SK-MEL-5 (cell line): ENCODE data around the gene KIF23. TPM values are rescaled to one million over a fixed set of nuclear protein-coding genes. Genes with fewer than 3 reads are reported as not detected.

Experiments used
- DNase-seq: peaks from one replicate; pipeline ENCODE4 v3.0.0-alpha.2; 2016; ENCODE audit warnings: low read depth, low spot score
- in situ Hi-C: cut with HindIII; loops from 2 replicates; pipeline ENCODE4 v1.10.0; 2016; ENCODE audit warnings: low sequenced_read_pairs, high pct_unique_total_duplicates, low pct_unique_long_range_greater_than_20kb
- total RNA-seq: library from RNA; depleted of rRNA; stranded (reverse); fragments of >200 nt; shearing (Covaris generic); gene quantifications from 2 replicates; pipeline ENCODE4 v1.2.3, GENCODE V29; 2014

Gene KIF23
- total RNA-seq, 1 experiment from 2014 or later: 63.0 TPM

GRCh38 chr15:69472562-69472961 is 58.4 kb downstream of the KIF23 start:
- in situ Hi-C loops: no loop called here
- no peak for DNase-seq

DNA sequence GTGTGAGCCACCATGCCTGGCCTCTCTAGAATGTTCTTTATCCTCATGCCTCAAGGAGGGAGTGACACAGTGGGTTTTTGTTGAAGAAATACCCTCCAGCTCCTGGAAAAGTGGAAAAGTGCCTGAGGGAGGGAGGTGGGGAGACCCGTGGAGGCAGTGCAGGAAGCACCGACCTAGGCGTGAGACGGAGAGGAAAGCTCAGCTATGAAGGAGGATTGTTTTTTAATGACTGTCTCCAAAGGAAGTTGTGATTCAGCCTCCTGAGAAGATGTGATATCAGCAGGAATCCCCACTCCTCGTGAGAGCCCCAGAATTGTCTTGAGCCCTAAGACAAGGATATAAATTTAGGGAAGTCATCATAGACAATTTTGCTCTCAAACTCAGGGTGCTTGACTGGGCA is 60.1 kb downstream of the KIF23 start:
- DNase-seq: no peak
- in situ Hi-C loops: no loop called here

DNA sequence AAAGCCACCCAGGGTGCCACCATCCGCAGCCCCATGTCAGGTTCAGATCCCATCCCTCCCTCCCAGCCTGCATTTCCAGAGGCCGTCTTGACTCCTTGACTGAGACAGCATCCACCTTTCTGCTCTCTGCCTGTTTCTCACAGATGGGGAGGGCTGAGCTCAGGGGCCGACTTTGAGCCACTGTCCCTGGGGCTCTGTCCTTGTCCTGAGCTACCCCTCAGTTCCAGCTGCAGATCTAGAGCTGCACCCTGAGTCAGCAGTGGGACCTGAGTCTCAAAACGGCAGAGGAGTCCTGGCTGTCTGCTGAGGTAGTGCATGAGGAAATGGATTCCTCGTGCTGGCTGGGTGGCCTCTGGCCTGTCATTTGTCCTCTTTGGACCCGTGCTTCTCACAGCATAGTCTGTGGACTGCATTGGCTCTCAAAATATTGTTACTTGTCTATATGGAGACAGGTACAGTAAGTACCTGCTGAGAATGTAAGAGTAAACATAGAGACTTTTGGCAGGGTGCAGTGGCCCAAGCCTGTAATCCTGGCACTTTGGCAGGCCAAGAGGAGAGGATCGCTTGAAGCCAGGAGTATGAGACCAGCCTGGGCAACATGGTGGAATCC is 60.8 kb downstream of the KIF23 start:
- in situ Hi-C loops: no loop called here
- DNase-seq: no peak

DNA sequence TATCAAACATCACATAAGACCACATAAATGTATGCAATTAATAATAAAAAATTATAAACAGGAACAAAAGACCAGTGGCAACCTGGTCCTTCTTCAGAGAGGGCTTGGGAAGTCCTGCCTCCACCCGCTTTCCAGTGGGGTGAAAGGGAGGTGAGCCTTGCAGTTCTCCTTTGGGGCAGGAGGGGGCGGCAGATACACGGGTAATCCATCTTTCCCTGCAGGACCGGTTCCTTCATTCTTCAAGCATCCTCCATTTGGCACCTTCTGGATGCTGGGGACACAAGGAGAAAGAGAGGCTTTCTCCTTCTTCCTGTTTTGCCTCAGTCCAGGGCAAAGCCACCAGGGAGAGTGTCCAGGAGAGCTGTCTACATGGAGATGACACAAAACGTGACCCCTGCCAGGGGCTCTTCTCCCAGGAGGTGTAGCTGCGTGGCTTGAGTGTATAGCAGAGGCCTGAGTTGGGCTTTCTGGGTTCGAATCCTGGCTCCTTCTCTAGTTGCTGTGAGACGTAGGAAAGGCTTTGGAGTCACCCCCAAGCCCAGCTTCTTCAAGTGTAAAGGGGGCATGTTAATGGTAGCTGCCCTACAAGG is 61.7 kb downstream of the KIF23 start:
- DNase-seq: peak; percentile 80
- in situ Hi-C loops: no loop called here

- no peak for DNase-seq
- in situ Hi-C loops: no loop called here
These were observed 62.7 kb downstream of the KIF23 start for GRCh38 chr15:69476704-69477473.

DNA sequence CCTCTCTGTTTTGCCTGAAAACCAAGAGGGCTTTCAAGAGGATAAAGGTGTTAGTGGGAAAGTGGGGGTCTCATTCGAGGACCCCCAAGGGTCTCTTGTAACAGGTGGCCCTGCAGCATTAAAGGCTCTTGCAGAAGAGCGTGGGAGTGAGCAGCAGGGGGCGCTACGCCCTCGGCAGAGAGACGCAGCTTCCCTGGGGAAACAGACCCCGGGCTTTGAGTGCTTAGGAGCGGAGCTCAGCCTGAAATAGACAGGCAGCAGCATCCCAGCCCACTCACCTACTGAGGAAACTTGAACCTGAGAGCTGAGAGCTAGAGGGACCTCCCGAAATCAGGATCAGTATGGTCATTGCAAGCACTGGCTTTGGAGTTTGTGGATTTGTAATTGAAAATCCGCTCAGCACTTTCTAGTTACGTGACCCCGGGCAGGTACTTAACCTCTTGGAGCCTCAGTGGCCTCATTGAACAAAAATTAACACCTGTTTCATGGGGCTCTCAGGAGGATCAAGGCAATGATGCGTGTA is 64.2 kb downstream of the KIF23 start:
- peak; percentile 54 for DNase-seq
- in situ Hi-C loops: no loop called here

GRCh38 chr15:69479081-69479480 is 64.9 kb downstream of the KIF23 start:
- no peak for DNase-seq
- in situ Hi-C loops: no loop called here

- in situ Hi-C loops: no loop called here
These were observed 65.8 kb downstream of the KIF23 start for GRCh38 chr15:69479971-69480370.

DNA sequence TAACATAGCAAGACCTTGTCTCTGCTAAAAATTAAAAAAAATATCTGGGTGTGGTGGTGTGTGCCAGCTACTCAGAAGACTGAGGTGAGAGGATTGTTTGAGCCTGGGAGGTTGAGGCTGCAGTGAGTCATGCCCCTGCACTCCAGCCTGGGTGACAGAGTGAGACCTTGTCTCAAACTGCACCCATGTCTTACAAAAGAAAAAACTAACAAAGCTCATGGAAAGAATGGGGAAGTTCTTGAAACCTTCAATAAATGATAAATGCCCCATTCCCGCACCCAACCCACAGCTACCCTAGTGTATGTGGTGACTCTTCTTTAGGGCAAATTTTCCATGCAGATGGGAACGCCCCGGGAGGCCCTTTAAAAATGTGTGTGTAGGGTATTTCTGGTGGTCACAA is 66.8 kb downstream of the KIF23 start:
- in situ Hi-C loops: no loop called here
- no peak for DNase-seq

More at GRCh38 chr15:69479971-69480370, 65.8 kb downstream of the KIF23 start:
- DNase-seq: no peak

DNA sequence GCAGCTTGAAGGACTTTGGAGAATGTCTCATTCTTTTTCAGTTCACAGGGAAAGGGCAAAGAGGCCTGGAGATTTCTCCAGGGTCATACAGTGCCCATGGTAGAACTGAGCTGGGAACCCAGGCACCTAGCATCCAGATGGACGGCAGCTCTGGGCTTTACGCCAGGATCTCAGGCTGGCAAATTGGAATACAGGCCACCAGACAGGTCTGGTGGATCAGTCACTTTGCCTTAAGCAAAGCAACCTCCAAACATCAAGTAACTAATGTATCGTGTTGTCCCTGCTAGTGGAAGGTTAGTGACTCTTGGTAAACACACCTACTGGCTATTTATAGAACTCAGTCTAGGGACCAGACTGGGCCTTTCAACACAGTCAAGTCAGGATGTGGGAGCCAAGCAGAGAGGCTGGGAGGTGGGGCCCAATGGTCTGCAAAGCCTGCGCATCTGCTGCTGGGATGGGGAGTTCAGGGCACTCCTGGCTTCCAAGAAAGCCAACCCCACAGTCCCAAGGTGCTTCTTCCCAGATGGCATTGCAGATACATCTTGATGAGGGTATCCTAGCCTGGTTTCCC is 68.6 kb downstream of the KIF23 start:
- DNase-seq: no peak
- in situ Hi-C loops: no loop called here

DNA sequence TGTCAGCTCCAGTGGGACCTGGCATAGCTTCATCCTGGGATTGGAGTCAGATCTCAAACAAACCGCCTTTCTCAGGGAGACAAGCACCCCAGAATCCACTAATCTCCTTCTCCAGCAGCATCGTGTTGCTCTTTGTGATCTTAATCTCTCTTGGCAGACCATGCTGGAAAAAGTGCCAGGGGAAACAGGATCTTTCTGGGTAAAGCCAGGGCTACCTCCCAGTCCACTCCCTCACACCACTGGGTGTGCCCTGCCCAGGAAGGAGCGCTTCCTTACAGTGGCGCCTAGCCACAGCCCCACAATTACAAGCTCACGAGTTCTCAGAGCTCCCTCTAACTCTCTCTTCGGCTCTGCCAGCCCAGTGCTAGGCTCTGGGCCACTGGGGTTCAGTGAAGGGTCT is 70.7 kb downstream of the KIF23 start:
- no peak for DNase-seq
- in situ Hi-C loops: no loop called here

- in situ Hi-C loops: no loop called here
- DNase-seq: no peak
These were observed 72.4 kb downstream of the KIF23 start for GRCh38 chr15:69486481-69487110.

- in situ Hi-C loops: no loop called here
- peak; percentile 95 for DNase-seq
These were observed 75.0 kb downstream of the KIF23 start for GRCh38 chr15:69489073-69489571.

DNA sequence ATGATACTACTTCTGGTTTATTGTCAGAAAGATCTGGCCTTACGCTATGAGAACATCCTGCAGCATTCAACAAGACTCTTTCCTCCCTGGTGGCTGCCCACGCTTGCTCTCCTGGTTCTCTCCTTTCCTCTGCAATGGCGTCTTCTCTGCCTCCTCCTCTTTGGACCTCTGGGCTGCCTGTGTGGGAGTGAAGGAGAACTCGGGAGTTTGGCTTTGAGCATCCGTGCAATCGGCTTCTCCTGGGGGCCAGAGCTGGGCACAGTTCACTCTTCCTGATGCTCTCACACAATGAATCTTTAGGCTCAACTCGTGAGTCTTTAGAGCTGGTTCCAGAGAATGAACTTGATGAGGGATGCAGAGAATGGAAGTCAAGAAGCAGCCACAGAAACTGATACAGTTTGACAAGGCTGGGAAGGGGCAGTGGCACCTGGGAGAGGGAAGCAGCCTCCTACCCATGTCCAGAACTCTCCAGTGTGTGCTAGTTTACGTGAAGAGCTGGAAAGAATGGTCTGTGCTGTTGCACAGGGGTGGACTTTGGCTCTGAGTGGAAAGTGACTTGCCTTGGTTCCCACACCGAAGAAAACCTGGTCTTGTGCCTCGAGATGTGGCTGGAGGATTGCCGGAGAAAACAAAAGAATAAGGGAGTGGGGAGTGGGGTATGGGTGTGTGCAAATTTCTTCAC is 76.3 kb downstream of the KIF23 start:
- in situ Hi-C loops: no loop called here
- no peak for DNase-seq

DNA sequence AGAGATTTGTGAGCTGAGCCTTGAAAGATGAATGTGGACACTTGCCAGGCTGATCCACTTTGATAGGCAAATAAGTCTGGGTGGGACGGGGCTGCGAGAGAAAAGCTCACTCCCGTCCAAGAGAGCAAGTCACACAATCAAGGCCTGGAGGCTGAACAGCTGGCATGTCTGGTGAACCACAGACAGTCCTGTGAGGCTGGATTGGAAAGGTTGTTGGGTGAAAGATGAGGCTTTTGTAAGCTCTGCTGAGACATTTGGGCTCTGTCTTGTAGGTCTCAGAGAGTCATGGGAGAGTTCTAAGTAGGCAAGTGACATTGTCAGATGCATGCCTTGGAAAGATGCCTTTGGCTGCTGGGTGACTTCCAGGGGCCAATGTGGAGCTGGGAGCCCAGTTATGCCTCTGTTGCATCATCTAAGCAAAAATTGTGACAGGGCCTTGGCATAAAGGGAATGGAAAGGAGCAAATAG is 76.9 kb downstream of the KIF23 start:
- in situ Hi-C loops: no loop called here
- DNase-seq: peak; percentile 10

- no peak for DNase-seq
- in situ Hi-C loops: no loop called here
These were observed 79.3 kb downstream of the KIF23 start for GRCh38 chr15:69493406-69493805.

GRCh38 chr15:69496001-69496400 is 81.9 kb downstream of the KIF23 start:
- in situ Hi-C loops: no loop called here
- DNase-seq: no peak
